GM12891 (cell line): ENCODE measurements around the gene C18orf63.

Experiments
- PAX5 ChIP-seq: IDR thresholded peaks from 2 replicates; pipeline ENCODE4 v1.6.1; 2011; ENCODE audit warnings: low read length, moderate library complexity, mild to moderate bottlenecking; ENCODE audit not compliant: insufficient read depth, severe bottlenecking
- POLR2A ChIP-seq: IDR thresholded peaks from 2 replicates; pipeline ENCODE4 v1.6.1; 2011; ENCODE audit warnings: low read depth, low read length, control low read depth

GRCh38 chr18:74282755-74283554 lies 32.7 kb upstream of the C18orf63 start:
- TF ChIP-seq POLR2A (no peak), PAX5 (no peak)
